GM20431 (cell line): ENCODE results near the gene PDLIM5.
"Not testable (repeated sequence)": the region's sequence is repeated elsewhere in the genome, so short reads cannot be mapped to it uniquely, and the experiment has no call there.

Source experiments
- in situ Hi-C: fragments of 300-500 bp; cut with MseI, MboI; formaldehyde crosslinking; loops from one replicate; pipeline ENCODE4 v1.15.0; 2020; ENCODE audit warnings: low sequenced_read_pairs; ENCODE audit not compliant: unreplicated experiment

Gene PDLIM5

DNA sequence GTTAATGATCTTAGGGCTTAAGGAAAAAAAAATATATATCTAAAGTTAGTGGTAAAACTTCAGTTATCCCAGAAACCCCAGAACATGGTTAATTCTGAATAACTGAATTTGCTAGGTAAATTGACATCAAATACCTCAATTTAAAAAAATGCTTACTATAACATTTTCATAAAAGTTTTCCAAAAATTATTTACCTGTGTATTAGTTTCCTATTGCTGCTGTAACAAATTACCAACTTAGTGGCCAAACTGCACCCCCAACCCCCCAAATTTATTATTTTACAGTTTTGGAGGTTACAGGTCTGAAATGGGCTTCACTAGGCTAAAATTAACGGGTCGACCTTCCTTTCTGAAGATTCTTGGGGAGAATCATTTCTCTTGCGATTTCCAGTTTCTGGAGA lies 95.2 kb downstream of the PDLIM5 start:
- in situ Hi-C loops = no loop called here

DNA sequence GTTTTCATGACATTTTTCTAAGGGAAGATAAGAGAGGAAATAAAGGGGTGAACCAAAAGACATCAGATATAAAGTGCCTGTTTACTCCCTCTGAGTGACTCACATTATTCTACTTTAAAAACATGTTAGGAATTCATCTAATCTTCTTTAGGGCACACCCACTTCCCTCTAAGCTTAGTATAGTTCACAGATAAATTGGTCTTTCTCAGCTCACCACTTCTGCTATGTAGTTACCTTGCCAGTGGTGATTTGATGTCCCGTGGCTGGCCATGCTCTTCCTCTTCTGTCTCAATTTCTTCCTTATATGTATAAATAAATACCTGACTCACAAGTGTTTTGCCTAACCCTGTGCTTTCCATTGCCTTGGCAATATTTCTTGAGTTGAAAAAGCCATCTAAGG lies 96.8 kb downstream of the PDLIM5 start:
- in situ Hi-C loops = no loop called here

DNA sequence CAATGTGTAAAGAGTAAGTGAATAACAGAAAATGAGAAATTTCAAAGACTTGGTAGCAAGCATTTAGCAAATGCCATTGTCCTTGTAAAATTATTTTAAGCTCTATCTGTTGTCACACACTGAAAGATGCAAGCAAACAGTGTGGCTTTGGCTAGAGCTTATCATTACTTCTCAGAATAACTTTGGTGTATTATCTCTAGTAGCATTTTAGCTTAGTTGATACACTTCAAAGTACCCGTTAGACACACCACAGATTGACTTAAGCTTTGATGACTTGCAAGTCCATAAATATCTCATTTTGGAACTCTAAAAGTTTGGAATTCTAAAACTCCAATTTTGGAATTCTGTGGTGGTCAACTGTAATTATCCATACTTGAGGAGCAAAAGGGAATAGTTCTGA lies 98.6 kb downstream of the PDLIM5 start:
- in situ Hi-C loops = no loop called here

DNA sequence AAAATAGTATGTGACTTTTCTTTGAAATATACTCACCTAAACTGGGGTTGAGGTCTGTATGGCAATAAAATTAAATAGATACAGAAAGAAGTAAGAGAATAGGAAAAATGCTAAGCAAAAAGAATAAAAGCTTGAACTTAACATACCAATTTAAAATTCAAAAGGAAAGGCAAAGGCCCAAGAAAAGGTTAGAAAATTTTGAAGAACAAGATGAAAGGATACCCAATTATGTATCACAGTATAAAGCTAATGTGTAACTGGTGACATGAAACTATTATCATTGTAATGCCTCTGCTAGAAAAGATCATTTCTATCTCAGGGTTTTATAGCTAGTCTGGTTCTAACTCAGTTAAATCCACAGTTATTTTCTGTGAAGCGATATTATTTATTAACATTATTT lies 99.1 kb downstream of the PDLIM5 start:
- in situ Hi-C loops = no loop called here

DNA sequence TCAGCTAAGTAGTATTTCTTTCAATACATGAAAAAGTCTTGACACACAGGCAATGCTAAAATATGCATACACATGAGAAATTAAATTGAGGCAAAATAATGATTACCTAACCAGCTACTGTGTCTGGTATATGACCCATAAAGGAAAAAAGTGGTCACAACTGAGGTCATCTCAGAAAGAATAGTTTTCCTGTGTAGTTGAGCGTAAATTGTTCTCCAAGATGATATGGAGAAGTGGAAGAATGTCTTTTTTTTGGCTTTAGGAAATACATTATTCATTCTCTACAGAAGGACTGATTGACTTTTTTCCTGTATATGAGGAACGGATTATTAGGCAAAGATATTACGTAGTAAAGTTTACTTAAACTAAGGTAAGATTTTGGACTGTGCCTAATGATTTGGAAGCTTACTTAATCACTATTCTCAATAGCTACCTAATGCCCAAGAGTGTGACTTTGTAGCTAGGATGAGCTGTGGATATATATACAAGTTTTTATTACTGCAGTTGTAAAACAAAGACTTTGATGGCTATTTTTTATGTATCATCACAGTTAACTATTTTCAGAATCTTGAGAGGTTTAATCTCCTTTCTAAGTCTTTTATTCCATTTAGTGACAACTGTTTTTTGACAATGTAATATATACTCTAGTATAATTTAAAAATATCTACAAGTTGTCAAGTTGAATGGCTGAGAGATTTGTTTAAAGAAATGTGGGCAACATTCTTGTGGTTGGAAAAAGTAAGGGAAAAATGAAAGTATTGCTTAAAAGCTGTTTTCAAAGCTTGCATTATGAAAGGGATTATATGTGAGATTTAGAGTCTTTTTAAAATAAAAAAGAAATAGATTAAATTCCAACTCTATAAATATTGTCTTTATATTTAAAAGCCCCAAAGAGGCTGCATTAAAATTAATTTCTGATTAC lies 100.2 kb downstream of the PDLIM5 start:
- in situ Hi-C loops = no loop called here

DNA sequence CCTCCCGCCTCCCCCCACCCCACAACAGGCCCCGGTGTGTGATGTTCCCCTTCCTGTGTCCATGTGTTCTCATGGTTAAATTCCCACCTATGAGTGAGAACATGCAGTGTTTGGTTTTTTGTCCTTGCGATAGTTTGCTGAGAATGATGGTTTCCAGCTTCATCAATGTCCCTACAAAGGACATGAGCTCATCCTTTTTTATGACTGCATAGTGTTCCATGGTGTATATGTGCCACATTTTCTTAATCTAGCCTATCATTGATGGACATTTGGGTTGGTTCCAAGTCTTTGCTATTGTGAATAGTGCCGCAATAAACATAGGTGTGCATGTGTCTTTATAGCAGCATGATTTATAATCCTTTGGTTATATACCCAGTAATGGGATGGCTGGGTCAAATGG lies 104.3 kb downstream of the PDLIM5 start:
- in situ Hi-C loops = not testable (repeated sequence)

- in situ Hi-C loops = not testable (repeated sequence)
These were observed 105.9 kb downstream of the PDLIM5 start for GRCh38 chr4:94557632-94558031.

DNA sequence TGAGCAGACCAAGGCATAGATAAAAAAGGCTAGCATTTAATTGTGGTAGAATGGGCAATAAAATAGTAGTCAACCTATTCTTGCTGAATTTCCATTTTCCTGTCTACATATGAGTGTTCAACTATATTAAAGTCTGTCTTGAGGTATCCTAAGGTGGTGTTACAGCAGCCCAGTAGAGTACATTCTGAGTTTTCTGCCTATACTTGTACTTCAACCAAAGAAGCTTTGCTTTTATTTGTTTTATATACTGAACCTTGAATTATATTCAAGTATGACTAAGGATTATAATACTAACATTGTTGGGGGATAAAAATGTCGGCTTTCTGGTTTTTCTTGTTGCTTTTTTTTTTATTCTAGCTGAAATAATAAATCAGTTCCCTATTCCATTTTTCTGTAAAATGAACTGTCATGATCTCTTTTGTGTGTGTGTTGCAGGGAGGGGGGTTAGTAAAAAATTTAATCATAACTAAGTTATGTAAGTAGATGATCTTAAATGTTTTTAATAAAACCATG lies 106.7 kb downstream of the PDLIM5 start:
- in situ Hi-C loops = no loop called here

DNA sequence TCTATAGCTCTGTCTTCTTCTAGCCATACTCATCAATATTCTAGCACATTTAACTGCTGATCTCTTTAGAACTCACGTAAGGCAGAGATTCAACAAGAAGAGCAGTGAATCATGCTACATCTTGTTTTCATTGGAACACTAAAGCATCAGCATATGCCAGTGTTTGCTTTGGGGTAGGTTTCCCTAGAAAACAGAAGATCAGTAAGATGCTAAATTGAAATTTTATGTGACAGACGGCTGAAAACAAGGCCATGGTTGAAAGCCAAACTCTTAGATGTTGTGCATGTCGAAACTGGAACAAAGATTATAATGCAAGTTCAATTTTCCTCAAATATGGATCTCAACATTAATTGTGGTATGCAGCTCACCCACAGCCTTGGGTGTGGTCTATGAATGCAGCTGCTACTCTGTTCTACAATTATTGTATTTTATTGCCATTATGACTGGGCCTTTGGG lies 107.6 kb downstream of the PDLIM5 start:
- in situ Hi-C loops = no loop called here

DNA sequence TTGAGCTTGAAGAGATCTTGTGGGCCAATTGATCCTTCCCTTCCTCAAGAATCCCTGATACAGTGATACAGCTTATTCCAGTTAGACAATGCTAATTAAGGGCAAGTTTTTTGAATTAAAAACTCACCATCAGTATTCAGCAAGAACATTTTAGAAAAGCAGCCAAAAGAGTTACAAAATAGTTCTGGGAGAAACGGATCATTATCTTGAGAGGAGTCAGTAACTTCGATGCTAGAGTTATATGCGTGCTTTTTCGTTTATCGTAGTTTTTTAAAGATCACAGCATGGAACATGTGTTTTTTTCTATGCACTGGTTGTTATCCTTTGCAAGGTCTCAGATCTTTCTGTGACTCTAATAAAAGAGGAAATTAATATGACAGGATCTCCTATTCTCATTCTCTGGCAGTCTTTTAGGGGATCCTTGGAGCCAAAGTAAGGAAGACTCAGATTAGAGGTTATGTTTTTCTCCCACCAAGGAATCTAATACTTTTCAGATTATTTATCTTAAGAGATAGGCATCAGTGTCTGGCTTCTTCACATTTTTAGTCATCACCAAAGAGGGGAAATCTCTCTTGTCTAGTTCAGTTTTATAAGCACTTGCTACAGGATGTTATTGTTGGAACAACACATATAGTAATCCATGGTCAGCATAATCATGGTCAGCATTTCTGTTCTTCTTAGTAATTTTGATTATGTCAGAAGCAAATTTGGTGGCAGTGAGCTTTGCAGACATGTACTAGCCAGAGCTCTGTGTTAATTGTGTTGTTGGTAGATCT lies 109.7 kb downstream of the PDLIM5 start:
- in situ Hi-C loops = no loop called here

DNA sequence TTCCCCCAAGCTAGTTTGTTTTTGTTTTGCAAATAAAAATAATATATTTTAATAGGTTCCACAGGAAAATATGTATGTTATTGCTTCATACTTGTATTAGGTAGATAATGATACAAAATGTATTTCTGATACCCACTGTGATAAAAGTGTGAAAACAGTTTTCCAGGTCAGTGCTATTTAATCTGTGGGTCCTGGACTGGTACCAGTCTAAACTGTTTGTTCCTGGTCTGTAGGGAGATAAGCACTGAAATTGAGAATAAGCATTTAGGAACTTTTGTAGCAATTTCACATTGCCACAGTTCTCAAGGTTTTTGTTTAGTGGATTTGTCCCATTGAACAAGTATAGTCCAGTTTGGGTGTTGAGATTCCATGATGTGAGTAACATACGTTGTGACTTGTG lies 110.5 kb downstream of the PDLIM5 start:
- in situ Hi-C loops = no loop called here

- in situ Hi-C loops = no loop called here
These were observed 112.5 kb downstream of the PDLIM5 start for GRCh38 chr4:94564252-94564651.

DNA sequence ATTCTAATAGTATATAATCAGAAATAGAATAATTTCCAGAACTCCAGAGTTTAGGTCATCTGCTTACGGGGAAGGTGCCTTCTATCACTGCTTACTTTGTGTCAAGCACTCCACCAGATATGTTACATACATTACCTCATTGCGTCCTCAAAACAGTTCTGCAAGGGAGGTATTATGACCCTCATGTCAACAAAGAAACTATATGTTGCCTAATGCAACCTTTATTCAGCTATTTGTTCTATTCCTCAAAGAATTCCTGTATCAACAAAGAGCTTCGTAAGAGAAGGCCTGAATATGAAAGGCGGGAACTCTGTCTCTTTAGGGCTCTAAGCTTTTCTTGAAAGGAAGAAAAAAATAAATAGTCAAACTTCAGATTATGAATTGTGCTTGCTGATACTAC lies 114.7 kb downstream of the PDLIM5 start:
- in situ Hi-C loops = no loop called here

- in situ Hi-C loops = no loop called here
These were observed 116.1 kb downstream of the PDLIM5 start for GRCh38 chr4:94567811-94568210.

DNA sequence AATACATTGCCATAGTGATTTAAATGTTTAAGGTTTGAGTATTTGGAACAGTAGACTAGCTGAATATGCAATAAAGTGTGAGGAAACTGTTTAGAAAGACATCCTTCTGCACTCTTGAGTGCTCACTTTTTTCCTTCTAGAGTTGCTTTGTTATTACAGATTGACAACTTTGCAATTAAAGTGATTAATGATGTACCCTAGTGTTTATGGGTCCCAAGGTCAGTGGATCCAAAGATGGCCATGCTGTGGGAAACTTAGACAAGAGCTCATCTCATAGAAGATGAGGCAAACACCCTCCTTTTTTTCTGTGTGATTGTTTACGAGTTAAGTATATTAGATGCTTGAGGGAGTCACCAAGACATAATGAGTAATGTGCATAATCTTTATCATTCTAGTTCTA lies 118.8 kb downstream of the PDLIM5 start:
- in situ Hi-C loops = no loop called here

DNA sequence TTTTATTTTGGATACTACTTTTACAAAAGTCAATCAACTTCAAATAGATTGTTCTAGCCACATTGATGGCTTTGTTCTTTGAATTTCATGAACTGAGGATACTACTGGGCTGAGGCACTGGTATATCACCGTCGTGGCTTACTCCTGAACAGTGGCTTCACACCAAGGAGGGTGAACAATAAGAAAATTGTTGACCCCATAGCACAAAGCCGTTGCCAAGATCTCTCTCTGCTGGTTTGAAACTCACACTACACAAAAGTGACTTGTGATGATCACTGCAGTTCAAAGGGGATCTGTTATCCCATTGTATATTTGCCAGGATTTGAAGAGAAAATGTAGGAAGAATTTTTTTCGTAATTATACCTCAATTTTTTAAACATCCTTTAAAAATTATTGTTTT lies 119.6 kb downstream of the PDLIM5 start:
- in situ Hi-C loops = no loop called here

- in situ Hi-C loops = no loop called here
These were observed 120.0 kb downstream of the PDLIM5 start for GRCh38 chr4:94571715-94572114.

DNA sequence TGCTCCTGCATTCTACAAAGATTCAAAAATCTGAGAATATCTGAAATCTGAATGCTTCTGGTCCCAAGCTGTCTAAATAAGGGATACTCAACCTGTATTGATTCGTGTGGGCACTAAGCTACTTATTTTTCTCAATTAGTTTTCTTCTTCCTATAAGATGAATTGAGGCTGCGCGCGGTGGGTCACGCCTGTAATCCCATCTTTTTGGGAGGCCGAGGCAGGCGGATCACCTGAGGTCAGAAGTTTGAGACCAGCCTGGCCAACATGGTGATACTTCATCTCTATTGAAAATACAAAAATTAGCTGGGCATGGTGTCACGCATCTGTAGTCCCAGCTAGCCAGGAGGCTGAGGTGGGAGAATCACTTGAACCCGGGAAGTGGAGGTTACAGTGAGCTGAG lies 122.3 kb downstream of the PDLIM5 start:
- in situ Hi-C loops = no loop called here

- in situ Hi-C loops = no loop called here
These were observed 122.9 kb downstream of the PDLIM5 start for GRCh38 chr4:94574616-94575015.

DNA sequence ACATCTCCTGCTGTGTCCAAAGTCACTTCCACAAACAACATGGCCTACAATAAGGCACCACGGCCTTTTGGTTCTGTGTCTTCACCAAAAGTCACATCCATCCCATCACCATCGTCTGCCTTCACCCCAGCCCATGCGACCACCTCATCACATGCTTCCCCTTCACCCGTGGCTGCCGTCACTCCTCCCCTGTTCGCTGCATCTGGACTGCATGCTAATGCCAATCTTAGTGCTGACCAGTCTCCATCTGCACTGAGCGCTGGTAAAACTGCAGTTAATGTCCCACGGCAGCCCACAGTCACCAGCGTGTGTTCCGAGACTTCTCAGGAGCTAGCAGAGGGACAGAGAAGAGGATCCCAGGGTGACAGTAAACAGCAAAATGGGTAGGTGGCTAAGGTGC lies 123.9 kb downstream of the PDLIM5 start:
- in situ Hi-C loops = no loop called here

DNA sequence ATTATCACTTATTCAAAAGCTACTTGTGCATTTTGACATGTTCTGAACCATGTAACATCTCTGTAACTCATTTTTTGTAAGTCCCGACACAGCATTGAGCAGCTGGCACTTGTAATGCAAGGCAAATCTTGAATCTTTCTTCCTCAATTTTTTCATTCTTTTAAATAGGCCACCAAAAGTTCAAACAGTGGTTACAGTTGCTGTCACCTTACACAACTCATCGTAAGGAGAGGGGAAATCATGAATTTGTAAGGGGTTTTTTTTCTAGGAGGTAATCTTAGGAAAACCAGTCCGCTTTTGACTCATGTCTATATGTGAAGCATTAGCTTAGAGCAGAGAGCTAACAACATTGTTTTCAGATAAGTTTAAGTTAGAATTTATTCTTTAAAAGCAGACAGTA lies 124.5 kb downstream of the PDLIM5 start:
- in situ Hi-C loops = no loop called here
